Endothelial cell (in vitro differentiated cells): ENCODE measurements around the gene ZNF865. TPM values are rescaled to one million over a fixed set of nuclear protein-coding genes. Genes with fewer than 3 reads are reported as not detected.

Experiments used
- DNase-seq: peaks from one replicate; pipeline ENCODE4 v3.0.0; 2021; ENCODE audit warnings: low spot score
- H3K27ac Mint-ChIP-seq: one replicate; pipeline ENCODE4 v1.8.0; 2021; ENCODE audit warnings: mixed read lengths, inconsistent platforms; ENCODE audit not compliant: unreplicated experiment
- H3K27me3 Mint-ChIP-seq: one replicate; pipeline ENCODE4 v1.8.0; 2021; ENCODE audit warnings: mild to moderate bottlenecking, moderate library complexity, mixed read lengths, inconsistent platforms; ENCODE audit not compliant: unreplicated experiment
- H3K36me3 Mint-ChIP-seq: one replicate; pipeline ENCODE4 v1.8.0; 2021; ENCODE audit warnings: mild to moderate bottlenecking, low read depth, mixed read lengths, inconsistent platforms; ENCODE audit not compliant: unreplicated experiment
- H3K4me1 Mint-ChIP-seq: one replicate; pipeline ENCODE4 v1.8.0; 2021; ENCODE audit warnings: mild to moderate bottlenecking, mixed read lengths, inconsistent platforms; ENCODE audit not compliant: unreplicated experiment
- H3K4me3 Mint-ChIP-seq: one replicate; pipeline ENCODE4 v1.8.0; 2021; ENCODE audit warnings: mild to moderate bottlenecking, mixed read lengths, inconsistent platforms; ENCODE audit not compliant: unreplicated experiment
- H3K9me3 Mint-ChIP-seq: one replicate; pipeline ENCODE4 v1.8.0; 2021; ENCODE audit warnings: mixed read lengths, inconsistent platforms; ENCODE audit not compliant: unreplicated experiment
- total RNA-seq: library from RNA; stranded (reverse); fragmentation: NEBNext Ultra II Directional; extraction: Animal tissue kit (Norgen Biotek cat#: 25700); gene quantifications from one replicate; pipeline ENCODE4 v1.2.1, GENCODE V29; 2021; ENCODE audit not compliant: unreplicated experiment
- TF ChIP-seq, protein P1 (sequence below): fragments of 200-600 bp; sonication (generic); IDR thresholded peaks from one replicate; pipeline ENCODE4 v1.5.0; 2021; ENCODE audit warnings: antibody characterized with exemption; ENCODE audit not compliant: unreplicated experiment

Gene ZNF865
- total RNA-seq, 1 donor from 2014 or later: 14.5 TPM

DNA sequence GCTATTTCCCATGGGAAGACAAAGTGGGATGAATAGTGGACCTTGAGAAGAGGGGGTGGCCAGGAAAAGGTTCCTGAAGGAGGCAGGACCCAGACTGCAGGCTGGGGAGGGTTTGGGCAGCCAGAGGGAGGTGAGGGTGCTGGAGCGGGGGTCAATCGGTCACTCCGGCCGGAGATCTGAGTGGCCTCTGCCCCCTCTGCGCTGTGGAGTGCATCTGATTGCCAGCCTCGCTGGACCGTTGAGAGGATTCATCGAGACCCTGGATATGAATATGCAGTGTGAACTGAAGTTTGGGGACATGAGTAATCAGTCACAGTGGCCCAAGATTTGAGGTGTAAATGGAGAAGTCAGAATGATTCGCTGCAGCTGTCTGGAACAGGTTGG, 29.9 kb downstream of the ZNF865 start:
- Mint-ChIP-seq H3K9me3 (no peaks in the 10 kb centered on the region), H3K4me1 (peaks cover 25% of the 10 kb centered on the region), H3K4me3 (peak overlapping the region; percentile 99), H3K36me3 (peaks cover 14% of the 10 kb centered on the region), H3K27ac (peak overlapping the region; percentile 100), H3K27me3 (peaks cover 19% of the 10 kb centered on the region)
- TF ChIP-seq, protein P1, sequence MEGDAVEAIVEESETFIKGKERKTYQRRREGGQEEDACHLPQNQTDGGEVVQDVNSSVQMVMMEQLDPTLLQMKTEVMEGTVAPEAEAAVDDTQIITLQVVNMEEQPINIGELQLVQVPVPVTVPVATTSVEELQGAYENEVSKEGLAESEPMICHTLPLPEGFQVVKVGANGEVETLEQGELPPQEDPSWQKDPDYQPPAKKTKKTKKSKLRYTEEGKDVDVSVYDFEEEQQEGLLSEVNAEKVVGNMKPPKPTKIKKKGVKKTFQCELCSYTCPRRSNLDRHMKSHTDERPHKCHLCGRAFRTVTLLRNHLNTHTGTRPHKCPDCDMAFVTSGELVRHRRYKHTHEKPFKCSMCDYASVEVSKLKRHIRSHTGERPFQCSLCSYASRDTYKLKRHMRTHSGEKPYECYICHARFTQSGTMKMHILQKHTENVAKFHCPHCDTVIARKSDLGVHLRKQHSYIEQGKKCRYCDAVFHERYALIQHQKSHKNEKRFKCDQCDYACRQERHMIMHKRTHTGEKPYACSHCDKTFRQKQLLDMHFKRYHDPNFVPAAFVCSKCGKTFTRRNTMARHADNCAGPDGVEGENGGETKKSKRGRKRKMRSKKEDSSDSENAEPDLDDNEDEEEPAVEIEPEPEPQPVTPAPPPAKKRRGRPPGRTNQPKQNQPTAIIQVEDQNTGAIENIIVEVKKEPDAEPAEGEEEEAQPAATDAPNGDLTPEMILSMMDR: no peak
- DNase-seq: no peak

DNA sequence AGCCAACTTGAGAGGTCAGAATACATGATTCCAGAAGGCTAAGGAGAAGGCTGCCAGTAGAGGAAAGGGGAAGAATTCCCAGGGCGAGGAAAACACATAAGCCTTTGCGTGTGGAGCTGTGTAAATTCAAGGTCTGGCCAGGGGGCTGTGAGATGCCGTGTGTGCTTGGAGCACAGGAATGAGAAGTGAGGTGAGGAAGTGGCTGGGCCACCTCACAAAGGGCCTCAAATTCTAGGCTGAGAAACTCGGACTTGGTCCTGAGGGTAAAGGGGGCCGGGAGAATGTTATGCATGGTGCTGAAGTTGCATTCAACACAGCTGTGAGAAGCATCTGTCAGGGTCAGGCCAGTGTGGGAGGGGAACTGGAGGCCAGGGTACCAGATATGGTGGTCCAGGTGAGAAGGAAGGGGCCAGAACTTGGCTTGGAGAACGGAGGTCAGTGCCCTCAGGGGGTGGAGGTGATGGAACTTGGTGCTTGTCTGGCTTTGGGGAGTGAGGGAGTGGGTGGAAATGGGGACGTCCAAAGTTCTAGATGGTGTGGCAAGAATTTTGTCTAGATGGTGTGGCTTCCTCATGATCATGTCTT, 30.5 kb downstream of the ZNF865 start:
- H3K4me1 Mint-ChIP-seq: peaks cover 27% of the 10 kb centered on the region

DNA sequence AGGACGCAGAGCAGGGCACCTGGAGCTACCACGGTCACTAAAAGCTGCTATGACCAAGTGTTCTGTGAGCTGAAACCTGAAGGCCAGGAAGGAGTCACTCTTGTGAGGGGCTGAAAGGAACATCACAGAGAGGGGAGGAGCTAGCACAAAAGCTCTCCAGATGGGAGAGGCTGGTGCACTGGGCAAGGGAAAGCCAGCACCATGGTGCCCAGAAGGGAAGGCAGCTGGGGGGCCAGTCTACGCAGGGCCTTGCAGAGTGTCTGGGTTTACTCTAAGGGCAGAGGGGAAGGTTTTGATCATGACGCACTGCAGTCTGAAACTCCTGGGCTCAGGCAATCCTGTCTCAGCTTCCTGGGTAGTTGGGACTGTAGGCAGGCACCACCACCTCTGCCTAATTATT, 31.3 kb downstream of the ZNF865 start:
- H3K9me3 Mint-ChIP-seq: no peaks in the 10 kb centered on the region
- peaks cover 21% of the 10 kb centered on the region for H3K27me3 Mint-ChIP-seq
- peak overlapping the region; percentile 99 for H3K4me3 Mint-ChIP-seq
- TF ChIP-seq, protein P1: no peak
- H3K36me3 Mint-ChIP-seq: peaks cover 15% of the 10 kb centered on the region
- peak overlapping the region; percentile 100 for H3K27ac Mint-ChIP-seq
- peaks cover 31% of the 10 kb centered on the region for H3K4me1 Mint-ChIP-seq
- no peak for DNase-seq

More for the DNA sequence above, 30.5 kb downstream of the ZNF865 start:
- peaks cover 19% of the 10 kb centered on the region for H3K27me3 Mint-ChIP-seq
- peak overlapping the region; percentile 100 for H3K27ac Mint-ChIP-seq
- H3K4me3 Mint-ChIP-seq: peak overlapping the region; percentile 99
- DNase-seq: no peak
- no peaks in the 10 kb centered on the region for H3K9me3 Mint-ChIP-seq
- TF ChIP-seq, protein P1: no peak
- peaks cover 14% of the 10 kb centered on the region for H3K36me3 Mint-ChIP-seq

DNA sequence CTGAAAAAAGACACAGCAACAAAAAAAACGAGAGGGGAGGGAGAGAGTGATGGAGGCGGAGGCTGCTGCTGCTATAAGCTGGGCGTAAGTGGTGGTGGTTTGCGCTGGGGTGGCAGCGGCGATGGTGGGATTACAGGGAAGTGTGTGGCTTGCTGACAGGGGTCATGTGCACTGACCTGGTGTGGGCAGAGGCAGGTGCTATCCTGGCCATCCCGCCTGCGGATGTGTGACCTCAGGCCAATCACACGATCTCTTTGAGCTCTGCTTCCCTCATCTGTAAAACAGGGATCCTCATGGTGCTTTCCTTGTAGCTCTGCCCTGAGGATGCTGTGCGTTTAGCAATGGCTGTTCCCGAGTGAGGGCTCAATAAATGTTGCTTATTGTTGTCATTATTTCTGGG, 32.1 kb downstream of the ZNF865 start:
- Mint-ChIP-seq H3K9me3 (no peaks in the 10 kb centered on the region), H3K4me1 (peaks cover 36% of the 10 kb centered on the region), H3K4me3 (peak overlapping the region; percentile 65), H3K27me3 (peaks cover 21% of the 10 kb centered on the region), H3K36me3 (peaks cover 20% of the 10 kb centered on the region), H3K27ac (peak overlapping the region; percentile 77)
- no peak for DNase-seq
- TF ChIP-seq, protein P1: no peak

DNA sequence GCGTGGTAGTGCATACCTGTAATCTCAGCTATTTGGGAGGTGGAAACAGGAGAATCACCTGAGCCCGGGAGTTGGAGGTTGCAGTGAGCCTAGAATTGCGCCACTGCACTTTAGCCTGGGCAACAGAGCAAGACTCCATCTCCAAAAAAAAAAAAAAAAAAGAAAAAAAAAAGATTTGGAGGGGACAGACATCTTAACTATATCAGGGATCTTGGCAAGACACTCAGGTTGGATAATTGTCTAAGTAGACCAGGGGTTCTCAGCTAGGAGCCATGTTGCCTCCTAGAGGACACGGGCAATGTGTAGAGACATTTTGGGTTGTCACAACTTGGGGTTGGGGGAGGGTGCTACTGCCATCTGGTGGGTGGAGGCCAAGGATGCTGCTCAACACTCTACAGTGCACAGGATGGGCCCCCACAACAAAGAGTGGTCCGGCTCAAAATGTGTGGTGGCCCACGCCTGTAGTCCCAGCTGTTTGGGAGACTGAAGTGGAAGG, 33.5 kb downstream of the ZNF865 start:
- TF ChIP-seq, protein P1: peak; percentile 30
- Mint-ChIP-seq H3K36me3 (peaks cover 26% of the 10 kb centered on the region), H3K4me3 (peak overlapping the region; percentile 78), H3K9me3 (no peaks in the 10 kb centered on the region), H3K4me1 (peaks cover 43% of the 10 kb centered on the region), H3K27ac (peak overlapping the region; percentile 36), H3K27me3 (peaks cover 23% of the 10 kb centered on the region)
- peak; percentile 55 for DNase-seq
